Ovary (tissue), 9 donors: ENCODE measurements around the gene CCDC149. TPM values are rescaled to one million over a fixed set of nuclear protein-coding genes. Genes with fewer than 3 reads are reported as not detected.

Experiments
- DNase-seq, 5 donors: peaks; one replicate each; pipeline ENCODE4 v3.0.0-alpha.2; 2019 to 2020
- H3K27ac ChIP-seq, 2 donors: fragments of 200-600 bp; one replicate each; pipeline versions ENCODE4 v1.5.1 to v1.8.0; 2019 to 2022
- H3K27me3 ChIP-seq: fragments of 200-600 bp; one replicate; pipeline ENCODE4 v1.8.0; 2022
- H3K36me3 ChIP-seq: fragments of 200-600 bp; sonication (generic); one replicate; pipeline ENCODE4 v1.5.1; 2019
- H3K4me1 ChIP-seq: one replicate; pipeline ENCODE4 v1.8.1; 2013; ENCODE audit warnings: mild to moderate bottlenecking, moderate library complexity; ENCODE audit not compliant: insufficient read depth
- H3K4me3 ChIP-seq: fragments of 200-600 bp; sonication (generic); one replicate; pipeline ENCODE4 v1.5.1; 2017
- H3K9me3 ChIP-seq, 2 donors: fragments of 200-600 bp in 1 of 2; sonication (generic) in 1 of 2; one replicate each; pipeline versions ENCODE4 v1.5.1 to v1.8.1; 2013 to 2019; ENCODE audit warnings: mild to moderate bottlenecking in 1 of 2, moderate library complexity in 1 of 2
- CTCF ChIP-seq, 3 donors: fragments of 450-650 bp in 2 of 3; fragments of 200-600 bp in 1 of 3; IDR thresholded peaks; one replicate each; pipeline versions ENCODE4 v1.5.1 to v1.8.0; 2016 to 2022; ENCODE audit warnings: antibody characterized with exemption in 3 of 3, mild to moderate bottlenecking in 1 of 3
- EP300 ChIP-seq: sonication (generic); formaldehyde crosslinking; IDR thresholded peaks from one replicate; pipeline ENCODE4 v1.6.1; 2017; ENCODE audit warnings: antibody characterized with exemption
- POLR2A ChIP-seq: fragments of 450-650 bp; IDR thresholded peaks from one replicate; pipeline ENCODE4 v1.6.1; 2017; ENCODE audit warnings: antibody characterized with exemption, mild to moderate bottlenecking, moderate library complexity
- WGBS, 3 donors: extraction: QIAGEN DNeasy Blood & Tissue Kit in 1 of 3; methylation state at CpG; one replicate each; pipeline versions ENCODE4 v1.1.5 to v1.1.7; 2013 to 2017; 5-methylcytosine and 5-hydroxymethylcytosine counted together
- intact Hi-C, 4 donors: fragments of 100-400 bp; cut with DNase I; formaldehyde crosslinking; loops; one replicate each; pipeline versions ENCODE4 v1.11.0 to v1.15.1; 2022 to 2023
- polyA plus RNA-seq, 2 donors: library from polyadenylated mRNA; stranded (reverse); fragments of 200-250 nt in 1 of 2; fragments of 350-450 nt in 1 of 2; fragmentation: Illumina TruSeq in 1 of 2; extraction: RNeasy Lipid Tissue Mini Kit (QIAGEN cat#74804) in 1 of 2; gene quantifications; one replicate each; pipeline ENCODE4 v1.2.3, GENCODE V29; 2013 to 2014
- total RNA-seq, 7 donors: library from RNA; depleted of rRNA in 2 of 7; stranded (reverse); fragments of >200 nt in 2 of 7; fragmentation: NEBNext Ultra II Directional in 3 of 7; extraction: Animal tissue kit (Norgen Biotek cat#: 25700) in 3 of 7; gene quantifications; one replicate each; pipeline versions ENCODE4 v1.1.0 to v1.2.4, GENCODE V29; 2016 to 2023
- donor health status: DM: no; HTN: no; CAD: no; lungs with moderate emphysema.
- donor health status: DM: no; HTN: no; CAD: no.
- donor health status: Bipolar disorder and iron deficiency.
- donor health status: DM: yes; HTN: yes; CAD: no.
- donor health status: DM: no; HTN: no; CAD: no.
- donor health status: DM: yes; HTN: yes; CAD: no.

CCDC149 gene
- total and polyA plus RNA-seq, 9 donors, result 6.2 to 21.7 (median 17.5) TPM

GRCh38 chr4:24890561-24891126 is 22.2 kb downstream of the CCDC149 start:
- intact Hi-C loops, result no loop called here
- TF ChIP-seq EP300 (no peak), POLR2A (no peak), CTCF (IDR thresholded peaks at IDR 0.05) (no peak)
- Histone ChIP-seq H3K9me3 (no peaks in the 10 kb centered on the region), H3K4me1 (no peaks in the 10 kb centered on the region), H3K27ac (no peak overlapping the region), H3K36me3 (no peaks in the 10 kb centered on the region), H3K4me3 (no peak overlapping the region), H3K27me3 (no peaks in the 10 kb centered on the region)
- DNase-seq, result no peak
- WGBS, 3 donors, result 92 to 97% (median 94%) methylated on average over 6 of the region's 6 CpGs

- no peak for TF ChIP-seq POLR2A
- TF ChIP-seq EP300, result no peak
- no peak for TF ChIP-seq CTCF (IDR thresholded peaks at IDR 0.05)
- WGBS, 3 donors, result 96 to 97% (median 97%) methylated on average over 3 of the region's 3 CpGs
- Histone ChIP-seq H3K4me3 (no peak overlapping the region), H3K27me3 (no peaks in the 10 kb centered on the region), H3K36me3 (no peaks in the 10 kb centered on the region), H3K4me1 (no peaks in the 10 kb centered on the region), H3K9me3 (no peaks in the 10 kb centered on the region), H3K27ac (no peak overlapping the region)
- DNase-seq, result no peak
- intact Hi-C loops, result no loop called here
Measured at GRCh38 chr4:24889991-24890390, 22.9 kb downstream of the CCDC149 start.

GRCh38 chr4:24888475-24889344 is 24.1 kb downstream of the CCDC149 start:
- WGBS, 3 donors, result 92 to 94% (median 93%) methylated on average over 8 of the region's 8 CpGs
- DNase-seq, result no peak
- intact Hi-C loops, result no loop called here
- Histone ChIP-seq H3K36me3 (no peaks in the 10 kb centered on the region), H3K9me3 (no peaks in the 10 kb centered on the region), H3K27ac (no peak overlapping the region), H3K4me3 (no peak overlapping the region), H3K27me3 (no peaks in the 10 kb centered on the region), H3K4me1 (no peaks in the 10 kb centered on the region)
- TF ChIP-seq CTCF (IDR thresholded peaks at IDR 0.05) (no peak), POLR2A (no peak), EP300 (no peak)

- 88 to 91% (median 90%) methylated on average over 3 of the region's 3 CpGs for whole genome bisulfite sequencing, 3 donors
- H3K9me3 ChIP-seq, result no peaks in the 10 kb centered on the region
- no peaks in the 10 kb centered on the region for H3K27me3 ChIP-seq
- TF ChIP-seq CTCF (IDR thresholded peaks at IDR 0.05) (no peak), POLR2A (no peak), EP300 (no peak)
- no peak overlapping the region for H3K4me3 ChIP-seq
- no peaks in the 10 kb centered on the region for H3K4me1 ChIP-seq
- DNase-seq, result no peak
- intact Hi-C loops, result no loop called here
- H3K36me3 ChIP-seq, result no peaks in the 10 kb centered on the region
- no peak overlapping the region for H3K27ac ChIP-seq
Measured at GRCh38 chr4:24887881-24888430, 24.9 kb downstream of the CCDC149 start.
